ENCODE results near the gene C12orf43. TPM values are rescaled to one million over a fixed set of nuclear protein-coding genes. Genes with fewer than 3 reads are reported as not detected.

Gene C12orf43
- total RNA-seq, 1 experiment from 2014 or later: 14.8 TPM

DNA sequence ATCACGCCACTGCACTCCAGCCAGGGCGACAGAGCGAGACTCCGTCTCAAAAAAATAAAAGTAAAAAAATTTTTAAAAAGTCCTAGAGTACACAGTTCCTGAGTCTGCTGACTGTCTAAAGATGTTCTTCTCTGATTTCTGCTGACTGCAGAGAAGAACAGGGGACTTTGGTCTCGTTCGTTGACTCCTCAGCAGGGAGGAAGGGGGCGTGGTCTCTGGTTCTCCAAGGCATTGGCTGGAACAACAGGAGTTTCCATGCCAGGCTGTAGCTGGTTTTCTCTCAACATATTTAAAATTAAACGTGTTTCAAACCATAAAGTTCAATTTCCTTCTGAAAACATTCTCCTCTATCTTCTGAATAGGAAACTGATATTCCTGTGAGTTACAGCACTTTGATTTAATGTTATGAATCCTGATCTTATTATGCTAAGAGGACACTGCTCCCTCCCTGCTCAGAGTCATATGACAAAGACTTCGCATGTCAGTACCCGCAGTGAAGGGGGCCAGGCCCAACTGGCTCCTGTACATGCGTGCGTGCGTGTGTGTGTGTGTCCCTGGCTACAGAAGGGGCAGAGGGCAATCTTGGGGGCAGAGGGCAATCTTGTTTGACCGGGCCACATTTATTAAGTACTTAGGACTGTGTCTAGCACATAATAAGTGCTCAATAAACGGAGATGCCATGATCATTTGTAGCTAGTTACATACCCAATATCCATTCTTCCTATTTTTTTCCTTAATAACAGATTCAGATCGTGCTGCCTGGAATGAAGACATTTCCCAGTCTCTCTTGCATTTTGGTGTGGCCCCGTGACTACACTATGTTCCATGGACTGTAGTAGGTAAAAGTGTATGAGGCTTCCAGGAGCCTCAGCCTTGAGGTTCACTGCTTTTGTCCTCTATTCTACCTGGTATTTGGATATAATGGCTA is 54.4 kb downstream of the C12orf43 start:
- CTCF ChIA-PET: no interaction called here
- Histone ChIP-seq H3K9me2 (ENCODE audit: insufficient read depth) (no peaks in the 10 kb centered on the region), H4K20me1 (ENCODE audit: insufficient read depth) (no peaks in the 10 kb centered on the region), H3K79me2 (ENCODE audit: low read depth) (no peaks in the 10 kb centered on the region), H3K4me2 (no peak overlapping the region), H3F3A (ENCODE audit: insufficient read depth, low read depth) (peaks cover 14% of the 10 kb centered on the region; the same call in 1 of the 2 replicates), H3K4me3 (no peak overlapping the region), H2AFZ (no peak overlapping the region), H3K27me3 (ENCODE audit: insufficient read depth, low read depth) (no peaks in the 10 kb centered on the region), H3K9me3 (ENCODE audit: insufficient read depth, low read depth) (no peaks in the 10 kb centered on the region), H3K4me1 (replicated peaks; ENCODE audit: insufficient read depth) (peaks cover 18% of the 10 kb centered on the region), H3K36me3 (ENCODE audit: low read depth) (no peaks in the 10 kb centered on the region), H3K27ac (peak overlapping the region; percentile 33)
- BruUV-seq (replicated peaks): no TSS peak
- no peak for TF ChIP-seq EZH2 (IDR thresholded peaks at IDR 0.05; ENCODE audit: low read depth)
- TF ChIP-seq, protein P1, sequence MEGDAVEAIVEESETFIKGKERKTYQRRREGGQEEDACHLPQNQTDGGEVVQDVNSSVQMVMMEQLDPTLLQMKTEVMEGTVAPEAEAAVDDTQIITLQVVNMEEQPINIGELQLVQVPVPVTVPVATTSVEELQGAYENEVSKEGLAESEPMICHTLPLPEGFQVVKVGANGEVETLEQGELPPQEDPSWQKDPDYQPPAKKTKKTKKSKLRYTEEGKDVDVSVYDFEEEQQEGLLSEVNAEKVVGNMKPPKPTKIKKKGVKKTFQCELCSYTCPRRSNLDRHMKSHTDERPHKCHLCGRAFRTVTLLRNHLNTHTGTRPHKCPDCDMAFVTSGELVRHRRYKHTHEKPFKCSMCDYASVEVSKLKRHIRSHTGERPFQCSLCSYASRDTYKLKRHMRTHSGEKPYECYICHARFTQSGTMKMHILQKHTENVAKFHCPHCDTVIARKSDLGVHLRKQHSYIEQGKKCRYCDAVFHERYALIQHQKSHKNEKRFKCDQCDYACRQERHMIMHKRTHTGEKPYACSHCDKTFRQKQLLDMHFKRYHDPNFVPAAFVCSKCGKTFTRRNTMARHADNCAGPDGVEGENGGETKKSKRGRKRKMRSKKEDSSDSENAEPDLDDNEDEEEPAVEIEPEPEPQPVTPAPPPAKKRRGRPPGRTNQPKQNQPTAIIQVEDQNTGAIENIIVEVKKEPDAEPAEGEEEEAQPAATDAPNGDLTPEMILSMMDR (conservative IDR thresholded peaks at IDR 0.05): no peak
- intact Hi-C loops (cut with micrococcal nuclease; ENCODE audit: unreplicated experiment): no loop called here
- DNase-seq: no peak
- POLR2A ChIA-PET (ENCODE audit: unreplicated experiment): interaction anchor here (0.6 kb wide), 1 partner anchor 308 kb away, joined by 4 read pairs; no protein-coding TSS in a partner anchor

DNA sequence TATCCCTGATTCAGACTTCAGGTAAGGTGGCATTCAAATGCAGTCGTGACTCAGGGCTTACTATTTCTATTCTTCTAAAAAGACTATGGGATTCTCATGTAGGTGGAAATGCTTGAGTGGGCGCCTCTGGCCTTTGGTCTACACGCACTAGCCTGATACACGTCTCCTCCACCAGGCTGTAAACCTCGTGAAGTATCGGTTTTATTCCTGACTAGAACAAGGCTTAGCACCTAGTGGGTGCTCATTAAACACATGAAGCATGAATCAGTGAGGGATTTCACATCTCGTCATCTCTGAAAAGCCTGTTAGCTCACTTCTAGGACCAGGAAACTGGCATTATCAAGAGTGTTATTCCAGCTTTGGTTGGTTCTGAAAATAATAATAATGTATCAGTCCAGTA is 55.6 kb downstream of the C12orf43 start:
- BruUV-seq (replicated peaks): no TSS peak
- no peaks in the 10 kb centered on the region for H3K36me3 ChIP-seq (ENCODE audit: low read depth)
- no peak overlapping the region for H3K4me3 ChIP-seq
- ChIA-PET POLR2A (ENCODE audit: unreplicated experiment) (no interaction called here), CTCF (interaction anchor here (0.6 to 1.0 kb wide), 2 partner anchors 21 to 46 kb away, joined by 3 to 5 read pairs; no protein-coding TSS in a partner anchor)
- no peak for DNase-seq
- H2AFZ ChIP-seq: no peak overlapping the region
- no peaks in the 10 kb centered on the region for H3K9me3 ChIP-seq (ENCODE audit: insufficient read depth, low read depth)
- no peak overlapping the region for H3K4me2 ChIP-seq
- no peaks in the 10 kb centered on the region for H3K9me2 ChIP-seq (ENCODE audit: insufficient read depth)
- H3F3A ChIP-seq (ENCODE audit: insufficient read depth, low read depth): peaks cover 17% of the 10 kb centered on the region; the same call in 1 of the 2 replicates
- no peaks in the 10 kb centered on the region for H3K27me3 ChIP-seq (ENCODE audit: insufficient read depth, low read depth)
- intact Hi-C loops (cut with micrococcal nuclease; ENCODE audit: unreplicated experiment): no loop called here
- peaks cover 18% of the 10 kb centered on the region for H3K4me1 ChIP-seq (replicated peaks; ENCODE audit: insufficient read depth)
- TF ChIP-seq, protein P1 (conservative IDR thresholded peaks at IDR 0.05): no peak
- TF ChIP-seq EZH2 (IDR thresholded peaks at IDR 0.05; ENCODE audit: low read depth): no peak
- no peak overlapping the region for H3K27ac ChIP-seq
- no peaks in the 10 kb centered on the region for H3K79me2 ChIP-seq (ENCODE audit: low read depth)
- H4K20me1 ChIP-seq (ENCODE audit: insufficient read depth): no peaks in the 10 kb centered on the region

DNA sequence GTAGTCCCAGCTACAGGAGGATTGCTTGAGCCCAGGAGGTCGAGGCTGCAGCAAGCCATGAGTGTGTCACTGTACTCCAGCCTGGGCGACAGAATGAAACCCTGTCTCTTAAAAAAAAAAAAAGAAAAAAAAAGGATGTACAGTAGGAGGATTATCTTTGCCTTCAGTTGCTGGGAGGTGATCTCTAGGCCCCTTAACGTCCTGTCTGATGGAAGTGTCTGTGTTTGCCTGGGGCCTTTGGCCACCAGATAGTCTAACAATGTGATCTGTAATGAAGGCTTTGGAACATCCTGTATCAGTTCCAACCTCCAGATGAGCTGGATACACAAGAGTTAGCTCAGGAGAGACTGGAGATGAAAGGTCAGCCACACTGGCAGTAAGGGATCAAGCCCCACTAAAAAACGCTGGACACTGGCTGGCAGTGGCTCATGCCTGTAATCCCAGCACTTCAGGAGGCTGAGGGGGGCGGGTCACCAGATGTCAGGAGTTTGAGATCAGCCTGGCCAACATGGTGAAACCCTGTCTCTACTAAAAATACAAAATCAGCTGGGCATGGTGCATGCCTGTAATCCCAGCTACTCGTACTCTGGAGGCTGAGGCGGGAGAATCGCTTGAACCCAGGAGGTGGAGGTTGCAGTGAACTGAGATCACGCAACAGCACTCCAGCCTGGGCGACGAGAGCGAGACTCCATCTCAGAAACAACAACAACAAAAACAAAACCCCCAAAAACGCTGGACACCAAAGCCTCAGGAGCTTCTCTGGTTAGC is 57.0 kb downstream of the C12orf43 start:
- DNase-seq: no peak
- intact Hi-C loops (cut with micrococcal nuclease; ENCODE audit: unreplicated experiment): no loop called here
- no peak overlapping the region for H3K27ac ChIP-seq
- no TSS peak for BruUV-seq (replicated peaks)
- ChIA-PET CTCF (interaction anchor here (1.0 kb wide), 1 partner anchor 19 kb away, joined by 3 read pairs; no protein-coding TSS in a partner anchor), POLR2A (ENCODE audit: unreplicated experiment) (no interaction called here)
- no peaks in the 10 kb centered on the region for H3K9me2 ChIP-seq (ENCODE audit: insufficient read depth)
- H4K20me1 ChIP-seq (ENCODE audit: insufficient read depth): no peaks in the 10 kb centered on the region
- TF ChIP-seq EZH2 (IDR thresholded peaks at IDR 0.05; ENCODE audit: low read depth): no peak
- TF ChIP-seq, protein P1 (conservative IDR thresholded peaks at IDR 0.05): no peak
- H3K79me2 ChIP-seq (ENCODE audit: low read depth): no peaks in the 10 kb centered on the region
- peaks cover 17% of the 10 kb centered on the region; the same call in 1 of the 2 replicates for H3F3A ChIP-seq (ENCODE audit: insufficient read depth, low read depth)
- H3K27me3 ChIP-seq (ENCODE audit: insufficient read depth, low read depth): no peaks in the 10 kb centered on the region
- peak overlapping the region; percentile 19; the same call in 1 of the 2 replicates for H3K4me2 ChIP-seq
- no peaks in the 10 kb centered on the region for H3K36me3 ChIP-seq (ENCODE audit: low read depth)
- no peak overlapping the region for H2AFZ ChIP-seq
- no peaks in the 10 kb centered on the region for H3K9me3 ChIP-seq (ENCODE audit: insufficient read depth, low read depth)
- peaks cover 18% of the 10 kb centered on the region for H3K4me1 ChIP-seq (replicated peaks; ENCODE audit: insufficient read depth)
- no peak overlapping the region for H3K4me3 ChIP-seq
